Smooth muscle cell of the brain vasculature (primary cell): Measurements from ENCODE around the gene NPC2.
"Not testable (repeated sequence)": the region's sequence is repeated elsewhere in the genome, so short reads cannot be mapped to it uniquely, and the experiment has no call there.

Experiments used
- DNase-seq: peaks from one replicate; pipeline ENCODE4 v3.0.0-alpha.2; 2012; ENCODE audit warnings: low read depth, low spot score

Gene NPC2

DNA sequence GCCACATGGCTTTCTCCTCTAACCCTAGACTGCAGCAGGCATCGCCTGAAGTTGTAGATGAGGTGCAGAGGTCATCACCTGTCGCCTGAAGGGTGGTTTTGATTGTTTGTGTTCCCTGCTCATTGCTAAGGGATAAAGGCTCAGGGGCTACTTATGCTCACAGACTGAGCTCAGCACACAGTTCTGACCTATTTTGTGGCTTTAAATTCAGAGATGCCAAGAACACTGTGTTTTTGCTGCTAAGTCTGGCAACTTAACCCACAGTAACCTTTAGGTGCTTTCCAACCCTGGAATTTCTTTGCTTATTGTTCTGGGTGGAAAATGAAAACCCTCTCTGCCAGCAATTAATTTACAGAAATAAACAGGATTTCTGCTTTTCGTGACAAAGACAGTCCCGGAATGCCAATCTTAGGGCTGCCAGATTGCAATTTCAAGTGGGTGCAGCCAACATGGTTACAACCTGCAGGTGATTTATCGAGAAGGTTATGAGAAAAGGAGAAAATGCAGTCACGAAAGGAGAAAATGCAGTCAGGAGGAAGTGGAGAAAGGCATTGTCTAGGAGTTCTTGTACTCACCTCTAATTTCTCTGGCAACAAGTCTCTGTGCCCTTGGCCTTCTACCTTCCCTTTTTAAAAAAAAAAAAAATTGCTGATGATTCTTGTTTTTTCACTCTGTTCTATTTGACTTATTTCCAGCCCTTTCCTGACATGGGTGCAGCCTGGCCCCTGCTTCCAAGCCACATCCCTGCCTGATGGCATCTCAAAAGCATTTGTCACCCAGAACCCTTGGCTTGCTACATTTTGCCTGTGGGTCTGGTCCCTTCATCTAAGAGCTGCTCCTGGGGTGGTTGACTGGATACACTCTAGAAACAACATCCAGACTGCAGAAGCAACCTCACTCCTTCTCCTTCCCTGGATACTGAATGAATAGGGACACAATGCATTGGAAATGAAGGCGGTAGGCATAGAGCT is 23.3 kb downstream of the NPC2 start:
- no peak for DNase-seq

DNA sequence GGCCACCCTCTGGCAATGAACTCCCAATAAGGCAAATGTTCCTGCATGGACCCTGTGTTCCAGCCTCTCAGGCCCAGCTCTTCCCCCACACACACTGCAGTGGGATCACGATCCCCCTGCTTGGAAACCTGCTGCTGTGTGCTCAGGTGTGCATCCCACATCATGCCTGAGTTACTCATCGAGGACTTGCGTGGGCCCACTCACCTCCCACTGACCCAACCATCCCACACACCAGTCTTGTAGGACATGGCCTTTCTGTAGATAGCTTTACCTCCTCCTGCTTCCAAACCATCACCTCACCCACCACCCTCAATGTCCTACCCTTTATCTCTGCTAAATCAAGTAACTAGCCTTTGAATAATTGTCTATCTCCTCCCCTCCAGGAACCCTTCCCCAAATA is 24.6 kb downstream of the NPC2 start:
- no peak for DNase-seq

DNA sequence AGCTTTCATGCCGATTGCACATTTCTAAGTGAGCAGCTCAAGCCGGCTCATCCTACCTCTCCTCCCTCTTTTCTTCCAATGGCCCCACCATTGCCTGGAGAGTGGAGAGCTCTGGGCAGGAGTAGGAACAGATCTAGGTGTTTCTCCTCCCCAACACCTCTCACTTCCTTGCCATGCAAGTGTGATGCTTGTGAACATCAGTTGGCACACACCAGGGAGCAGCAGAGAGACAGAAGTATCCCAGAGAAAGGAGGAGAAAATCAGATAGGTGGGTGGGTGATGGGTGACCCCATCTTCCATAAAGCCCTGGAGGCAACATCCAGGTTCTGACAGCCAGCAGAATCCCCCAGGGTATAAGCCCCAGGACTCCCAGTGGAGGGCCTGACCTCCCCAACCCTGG is 27.8 kb downstream of the NPC2 start:
- DNase-seq = no peak

DNA sequence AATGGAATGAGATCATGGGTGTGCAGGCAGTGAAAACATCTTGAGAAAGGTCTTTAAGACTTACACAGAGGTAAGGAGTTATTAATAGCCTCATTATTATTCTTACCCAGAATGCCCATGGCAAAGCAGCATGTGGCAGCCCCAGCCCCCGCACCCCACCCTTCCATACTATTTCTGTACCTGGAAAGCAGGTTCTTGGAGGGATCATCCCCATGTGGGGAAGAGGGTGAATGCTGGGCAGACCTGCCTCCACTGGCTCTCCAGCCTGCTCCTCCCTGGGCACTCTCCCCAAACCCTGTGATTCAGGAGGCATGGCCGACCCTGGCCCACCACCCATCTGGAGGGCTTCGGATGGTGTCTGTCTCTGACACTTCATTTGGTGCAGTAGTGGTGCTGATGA is 28.3 kb downstream of the NPC2 start:
- no peak for DNase-seq

DNA sequence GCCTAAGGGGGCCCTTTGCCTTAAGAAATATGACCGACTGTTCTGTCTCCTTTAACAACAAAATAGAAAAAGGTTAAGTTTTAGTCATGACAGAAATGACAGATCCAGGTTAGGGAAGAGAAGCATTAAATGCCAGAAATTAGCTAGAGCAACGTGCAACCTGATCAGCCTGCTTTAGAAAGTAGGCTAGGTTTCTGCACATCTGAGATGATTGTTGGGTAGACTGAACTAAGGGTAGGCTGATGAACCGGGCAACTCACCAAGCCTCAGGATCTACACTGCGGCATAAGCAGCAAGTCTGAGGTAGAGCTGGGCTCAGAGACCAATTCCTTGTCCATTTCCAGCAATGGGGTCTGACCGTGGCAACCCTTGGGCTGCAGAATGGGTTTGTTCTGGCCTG is 29.4 kb downstream of the NPC2 start:
- DNase-seq = no peak

DNA sequence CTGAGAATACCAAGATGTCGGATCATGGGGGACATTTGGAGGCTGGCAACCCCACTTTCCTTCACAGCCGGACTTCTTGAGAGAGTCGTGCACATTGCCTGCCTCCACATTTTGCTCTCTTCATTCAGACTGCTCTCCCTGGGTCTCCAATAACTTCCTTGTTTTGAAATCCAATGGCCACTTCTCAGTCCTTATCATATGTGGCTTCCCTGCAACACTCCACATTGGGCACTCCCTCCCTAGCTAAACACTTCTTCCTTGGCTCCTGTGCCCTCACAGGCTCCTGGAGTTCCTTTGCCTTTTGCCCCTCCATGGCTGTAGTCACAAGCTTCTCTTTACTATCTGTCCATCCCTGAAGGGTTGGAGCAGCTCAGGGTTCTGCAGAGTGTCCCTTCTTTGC is 30.1 kb downstream of the NPC2 start:
- no peak for DNase-seq

DNA sequence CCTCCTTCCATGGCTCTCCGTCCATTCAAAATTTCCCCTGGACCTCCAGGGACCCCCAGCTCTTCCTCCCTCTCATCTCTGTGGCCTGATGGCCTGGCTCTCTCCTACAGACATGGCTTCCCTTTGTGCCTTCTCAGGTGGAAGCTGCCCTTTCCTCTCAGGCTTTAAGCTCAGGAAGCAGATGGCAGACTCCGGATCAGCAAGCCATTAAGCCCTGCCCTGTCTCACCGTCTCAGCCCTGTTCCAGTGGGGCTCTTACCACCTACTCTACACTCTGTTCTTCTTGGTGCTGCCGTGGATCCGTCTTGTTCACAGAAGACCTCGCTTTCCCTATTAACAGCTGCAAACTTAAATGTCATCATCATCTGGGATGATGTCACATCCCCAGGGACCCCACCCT is 33.1 kb downstream of the NPC2 start:
- no peak for DNase-seq

DNA sequence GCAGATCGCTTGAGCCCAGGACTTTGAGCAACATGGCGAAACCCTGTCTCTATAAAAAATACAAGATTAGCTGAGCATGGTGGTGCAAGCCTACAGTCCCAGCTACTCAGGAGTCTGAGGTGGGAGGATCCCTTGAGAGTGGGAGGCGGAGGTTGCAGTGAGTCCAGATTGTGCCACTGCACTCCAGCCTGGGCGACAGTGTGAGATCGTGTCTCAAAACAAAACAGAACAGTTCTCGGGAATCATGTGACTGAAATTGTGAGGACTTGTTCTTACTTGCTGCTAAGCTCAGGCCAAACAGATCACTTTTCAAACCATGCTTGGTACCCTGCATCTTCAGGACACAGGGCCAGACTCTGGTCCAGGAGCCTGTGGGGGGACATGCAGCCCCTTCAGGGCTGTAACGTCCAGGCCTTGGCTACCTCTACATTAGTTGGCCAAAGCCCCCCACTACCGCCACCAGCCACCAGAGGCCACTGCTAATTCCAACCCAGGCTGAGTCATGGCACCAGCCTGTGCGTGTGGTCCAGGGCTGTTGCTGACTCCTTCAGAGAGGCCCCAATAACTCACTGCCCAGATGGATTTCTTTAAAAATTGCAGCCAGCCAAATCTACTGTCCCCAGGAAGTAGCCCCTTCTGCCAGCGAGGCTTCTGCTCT is 33.7 kb downstream of the NPC2 start:
- DNase-seq = peak; percentile 17

DNA sequence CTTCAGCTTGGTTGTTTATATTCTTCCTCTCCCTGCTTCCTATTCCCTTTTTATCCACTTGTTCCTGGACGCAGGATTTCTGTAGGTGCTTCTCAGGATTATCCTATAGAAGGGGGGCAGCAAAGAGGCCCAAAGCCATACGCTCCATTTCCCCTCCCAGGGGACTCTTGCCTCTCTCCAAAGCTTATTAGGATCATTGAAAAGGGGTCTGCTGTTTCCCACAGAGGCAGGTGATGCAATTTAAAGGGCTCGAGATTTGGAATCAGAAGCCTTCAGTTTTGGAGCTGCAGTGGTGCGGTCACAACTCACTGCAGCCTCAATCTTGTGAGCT is 35.6 kb downstream of the NPC2 start:
- no peak for DNase-seq

DNA sequence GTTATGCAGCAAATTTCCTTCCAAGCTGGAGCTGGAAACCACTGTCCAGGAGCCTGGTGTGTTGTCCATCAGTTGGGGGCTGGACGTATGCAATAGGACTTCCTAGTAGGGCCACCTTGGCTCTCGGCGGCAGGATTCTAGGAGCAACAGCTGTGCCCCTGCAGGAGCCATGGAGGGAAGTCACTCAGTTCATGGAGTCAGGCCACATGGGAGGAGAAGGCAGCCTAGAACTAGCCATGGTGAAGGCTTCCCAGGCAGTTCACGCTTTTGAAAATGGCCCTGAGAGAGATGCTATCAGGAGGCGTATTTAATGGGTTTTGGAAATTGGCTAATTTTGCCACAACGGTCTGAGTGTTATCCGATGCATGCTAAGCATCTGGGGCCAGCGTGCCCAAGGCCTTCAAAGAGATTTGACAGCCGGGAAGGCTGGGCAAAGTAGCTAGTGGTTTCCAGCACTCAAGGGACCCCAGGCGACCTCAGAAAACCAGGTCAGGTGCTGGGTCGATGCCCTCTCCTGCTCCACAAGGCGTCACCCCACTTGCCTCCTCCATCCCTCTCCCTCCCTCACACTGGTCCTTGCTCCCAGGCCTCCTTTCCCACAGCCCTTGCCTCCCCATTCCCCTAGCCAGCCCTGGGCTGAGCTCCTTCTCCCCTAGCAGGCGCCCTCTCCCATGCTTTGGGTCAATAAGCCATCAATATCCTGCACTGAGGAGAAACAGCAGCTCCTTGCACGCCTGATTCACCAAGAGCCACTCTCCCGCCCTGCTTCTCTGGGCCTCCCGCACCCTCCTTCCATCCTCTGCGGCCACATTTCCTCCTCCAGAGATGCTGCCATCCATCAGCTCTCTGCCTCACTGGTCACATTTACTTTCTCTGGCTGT is 36.2 kb downstream of the NPC2 start:
- DNase-seq = no peak

DNA sequence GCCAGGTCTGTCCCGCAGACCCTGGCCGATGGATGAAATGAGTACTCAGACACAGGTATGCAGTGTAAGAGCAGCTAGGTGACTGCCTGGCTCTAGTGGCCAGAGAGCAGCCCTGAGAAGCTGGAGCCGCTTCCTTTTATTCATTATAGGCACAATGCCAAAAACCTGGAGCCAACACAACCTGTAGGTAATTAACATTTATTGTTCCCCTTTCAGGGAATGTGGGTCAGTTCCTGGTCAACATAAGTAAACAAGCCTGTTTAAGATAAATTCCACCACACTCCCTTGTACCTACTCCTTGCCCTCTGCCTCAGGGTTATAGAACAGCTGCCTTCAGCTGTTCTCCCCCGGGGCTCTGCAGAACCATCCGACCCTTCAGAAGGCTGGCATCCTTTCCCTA is 38.7 kb downstream of the NPC2 start:
- not testable (repeated sequence) for DNase-seq

DNA sequence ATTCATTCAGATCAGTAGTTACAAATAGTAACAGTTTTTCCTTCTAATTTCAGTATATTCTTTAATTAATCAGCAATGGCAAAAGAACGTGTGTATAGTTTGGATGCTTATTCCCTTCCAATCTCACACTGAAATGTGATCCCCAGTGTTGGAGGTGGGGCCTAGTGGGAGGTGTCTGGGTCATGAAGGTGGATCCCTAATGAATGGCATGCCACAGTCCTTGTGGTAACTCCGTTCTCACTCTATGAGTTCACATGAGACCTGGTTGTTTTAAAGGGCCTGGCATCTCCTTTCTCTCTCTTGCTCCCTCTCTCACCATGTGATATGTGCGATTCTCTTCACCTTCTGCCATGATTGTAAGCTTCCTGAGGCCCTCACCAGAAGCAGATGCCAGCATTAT is 48.2 kb downstream of the NPC2 start:
- DNase-seq = no peak

DNA sequence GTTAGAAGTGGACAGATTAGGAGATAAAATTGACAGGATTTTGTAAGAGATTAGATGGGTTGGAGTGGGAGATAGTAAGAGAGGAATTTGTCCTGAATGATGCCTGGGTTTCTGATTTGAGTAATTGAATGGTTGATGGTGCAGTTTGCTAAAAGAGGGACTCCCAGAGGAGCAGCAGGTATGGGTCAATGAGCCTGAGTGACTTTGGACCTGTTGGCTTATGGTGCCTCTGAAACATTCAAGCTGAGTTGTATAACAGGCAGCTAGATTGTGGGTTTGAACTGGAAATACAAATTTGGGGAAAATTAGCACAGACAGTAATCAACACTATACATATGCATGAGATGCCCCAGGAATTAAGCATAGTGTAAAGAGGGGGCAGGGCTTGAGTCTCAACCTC is 50.3 kb downstream of the NPC2 start:
- DNase-seq = no peak

DNA sequence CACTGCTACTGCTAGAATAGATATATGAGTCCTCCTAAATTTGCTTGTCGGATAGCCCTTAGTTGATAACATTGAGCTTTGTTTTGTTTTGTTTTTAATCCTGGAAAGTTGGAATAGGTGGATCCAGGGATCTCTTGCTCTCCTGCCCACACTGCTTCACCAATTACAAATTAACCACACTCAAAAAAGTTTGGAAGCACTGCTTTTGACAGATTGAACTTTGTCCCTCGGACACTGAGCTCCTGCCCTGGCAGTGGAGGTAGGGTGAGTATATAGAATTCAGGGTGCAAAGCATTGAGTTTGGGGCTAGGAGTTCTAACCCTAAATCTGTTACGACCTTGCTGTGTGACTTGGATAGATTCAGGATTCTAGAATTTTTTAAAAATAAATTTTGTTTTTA is 52.0 kb downstream of the NPC2 start:
- DNase-seq = no peak

DNA sequence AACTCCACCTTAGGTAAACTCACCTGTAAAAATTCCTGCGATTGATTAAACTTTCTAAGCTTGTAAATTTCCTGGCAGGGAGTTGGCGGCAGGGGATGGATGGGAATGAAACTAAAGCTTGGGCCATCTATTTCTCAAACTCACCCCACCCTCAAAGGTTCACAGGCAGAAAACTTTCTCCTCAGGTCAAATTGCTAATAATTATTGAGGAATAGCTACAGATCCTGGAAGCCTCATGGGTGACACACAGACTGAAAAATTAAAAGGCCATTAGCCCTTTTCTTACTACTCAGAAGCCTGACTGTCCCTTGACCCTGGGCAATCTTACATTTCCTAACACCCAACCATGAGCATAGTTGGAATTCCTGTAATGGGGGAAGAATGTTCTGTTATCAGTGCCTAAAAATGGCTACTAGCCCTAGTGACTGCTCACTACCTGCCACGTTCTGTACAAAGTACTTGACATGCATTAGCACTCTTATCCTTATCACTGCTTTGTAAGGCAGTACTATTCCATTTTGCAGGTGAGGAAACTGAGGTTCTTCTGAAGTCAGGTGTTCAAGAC is 54.7 kb downstream of the NPC2 start:
- no peak for DNase-seq

DNA sequence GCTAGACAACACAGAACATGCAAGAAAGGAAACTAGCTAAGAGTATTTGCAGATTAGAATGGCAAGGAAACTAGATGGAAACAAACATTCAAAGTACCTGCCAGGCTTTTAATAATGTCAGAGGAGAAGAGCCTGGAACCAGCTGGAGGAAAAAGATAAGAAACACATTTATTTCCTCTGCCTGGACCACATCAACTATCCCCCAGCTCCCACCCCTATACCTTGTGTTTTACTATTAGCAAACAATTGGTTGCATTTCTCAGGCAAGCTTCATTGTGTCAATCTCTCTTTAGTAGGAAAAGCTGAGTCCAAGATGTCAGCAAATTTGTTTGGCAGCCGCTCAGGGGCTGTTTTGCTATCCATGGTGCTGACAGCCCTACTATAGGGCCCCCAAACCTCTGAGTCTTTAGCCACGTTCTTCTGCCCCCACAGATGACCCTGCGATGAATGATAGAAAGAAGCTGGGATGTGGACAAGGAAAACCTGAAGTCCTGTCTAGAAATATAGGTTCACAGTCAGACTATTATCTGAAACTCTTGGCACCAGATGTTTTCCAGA is 55.5 kb downstream of the NPC2 start:
- DNase-seq = no peak

DNA sequence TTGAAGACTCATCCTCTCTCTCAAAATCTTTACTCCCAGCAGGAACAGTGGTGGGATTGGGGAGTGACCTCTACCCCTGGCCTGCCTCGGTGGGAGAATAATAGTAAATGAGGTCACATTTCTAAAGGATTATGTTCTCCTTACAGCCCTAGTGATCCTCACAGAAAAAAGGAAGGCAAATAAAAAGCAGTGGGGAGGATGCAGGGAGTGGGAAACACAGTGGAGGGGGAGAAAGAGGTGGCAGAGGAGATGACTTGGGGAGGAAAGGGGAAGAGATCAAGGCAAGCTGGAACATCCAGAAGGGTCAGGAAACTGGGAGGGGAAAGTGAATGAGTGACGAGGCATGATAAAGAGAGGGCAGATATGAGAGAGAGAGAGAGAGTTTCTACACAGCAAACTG is 58.8 kb downstream of the NPC2 start:
- DNase-seq = no peak

DNA sequence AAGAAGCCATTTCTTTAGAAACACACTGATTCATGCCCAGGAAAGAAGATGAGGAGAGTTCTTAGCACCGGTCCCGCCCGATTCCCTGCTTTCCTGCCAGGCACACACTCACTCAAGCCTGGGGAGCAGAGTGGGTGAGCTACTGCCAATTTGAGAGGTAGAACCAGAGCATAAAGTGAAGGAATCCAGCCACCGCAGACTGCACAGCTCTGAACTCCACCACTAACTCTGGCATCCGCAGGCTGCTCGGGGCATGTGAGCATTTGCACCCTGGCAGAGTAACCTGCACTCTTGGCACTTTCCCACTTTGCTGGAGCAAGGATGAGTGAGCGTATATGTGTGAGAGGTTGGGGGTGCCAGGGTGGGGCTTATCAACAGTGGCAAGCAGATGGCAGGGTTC is 63.1 kb downstream of the NPC2 start:
- no peak for DNase-seq
